HEK293 (cell line): ENCODE measurements around the gene CYTL1.

Source experiments
- CTCF ChIA-PET: fragments of 350-600 bp; formaldehyde crosslinking; extraction: SDS; loops from one replicate; lab custom pipeline; 2021; ENCODE audit warnings: antibody characterized with exemption; lab: Yijun Ruan, JAX
- POLR2A ChIA-PET: fragments of 300-600 bp; formaldehyde crosslinking; extraction: SDS; loops from one replicate; lab custom pipeline; 2020; ENCODE audit warnings: antibody characterized with exemption, inconsistent platforms; lab: Yijun Ruan, JAX
- H3K27ac ChIP-seq: fragments of 200-500 bp; sonication (Bioruptor generic); 2 replicates; pipeline ENCODE4 v1.5.1; 2014; ENCODE audit warnings: low read depth, low read length, control low read depth, inconsistent platforms; ENCODE audit errors: extremely low read depth
- H3K36me3 ChIP-seq, 2 experiments: fragments of 200-500 bp in 1 of 2; sonication (Bioruptor generic) in 1 of 2; 1 replicate in 1 of 2; 2 replicates in 1 of 2; pipeline ENCODE4 v1.5.1; 2014 to 2017; ENCODE audit warnings: inconsistent platforms in 2 of 2, low read length in 2 of 2; ENCODE audit not compliant: control insufficient read depth in 2 of 2, insufficient read depth in 1 of 2
- H3K4me1 ChIP-seq: fragments of 200-500 bp; sonication (Bioruptor generic); 2 replicates; pipeline ENCODE4 v1.5.1; 2014; ENCODE audit warnings: mild to moderate bottlenecking, low read length, inconsistent platforms; ENCODE audit not compliant: control insufficient read depth, insufficient read depth
- H3K4me3 ChIP-seq: 2 replicates; pipeline ENCODE4 v1.5.1; 2011; ENCODE audit warnings: low read depth, mild to moderate bottlenecking, control low read depth, low read length, moderate library complexity
- H3K9me3 ChIP-seq: fragments of 200-500 bp; sonication (Bioruptor generic); 2 replicates; pipeline ENCODE4 v1.5.1; 2014; ENCODE audit warnings: low read depth, low read length, inconsistent platforms; ENCODE audit not compliant: control insufficient read depth, insufficient read depth
- BCL11A ChIP-seq: fragments of 450-650 bp; formaldehyde crosslinking; IDR thresholded peaks from 2 replicates; pipeline ENCODE4 v1.5.1; 2016; ENCODE audit warnings: low read depth, missing biosample characterization, missing genetic modification characterization
- EGR2 ChIP-seq: fragments of 450-650 bp; formaldehyde crosslinking; IDR thresholded peaks from 2 replicates; pipeline ENCODE4 v1.5.1; 2016; ENCODE audit warnings: low read depth, missing biosample characterization, missing genetic modification characterization
- GFI1B ChIP-seq: fragments of 450-650 bp; formaldehyde crosslinking; IDR thresholded peaks from 2 replicates; pipeline ENCODE4 v1.5.1; 2016; ENCODE audit warnings: missing biosample characterization, missing genetic modification characterization
- GLIS1 ChIP-seq: fragments of 450-650 bp; formaldehyde crosslinking; IDR thresholded peaks from 2 replicates; pipeline ENCODE4 v1.5.1; 2016; ENCODE audit warnings: missing biosample characterization, missing genetic modification characterization
- HOXC10 ChIP-seq: sonication (generic); formaldehyde crosslinking; IDR thresholded peaks from 2 replicates; pipeline ENCODE4 v1.8.1; 2023; ENCODE audit warnings: mild to moderate bottlenecking, missing genetic modification reagents
- HOXD13 ChIP-seq: sonication (generic); formaldehyde crosslinking; IDR thresholded peaks from 2 replicates; pipeline ENCODE4 v1.8.0; 2022; ENCODE audit warnings: missing genetic modification reagents, borderline replicate concordance
- KLF10 ChIP-seq: fragments of 450-650 bp; IDR thresholded peaks from 2 replicates; pipeline ENCODE4 v1.5.1; 2018; ENCODE audit warnings: missing biosample characterization, mild to moderate bottlenecking, missing genetic modification characterization
- KLF16 ChIP-seq: fragments of 450-650 bp; formaldehyde crosslinking; IDR thresholded peaks from 2 replicates; pipeline ENCODE4 v1.5.1; 2017; ENCODE audit warnings: missing biosample characterization, missing genetic modification characterization
- KLF8 ChIP-seq: fragments of 450-650 bp; formaldehyde crosslinking; IDR thresholded peaks from 2 replicates; pipeline ENCODE4 v1.5.1; 2016; ENCODE audit warnings: missing biosample characterization, missing genetic modification characterization
- SP3 ChIP-seq: fragments of 450-650 bp; formaldehyde crosslinking; IDR thresholded peaks from 2 replicates; pipeline ENCODE4 v1.5.1; 2016; ENCODE audit warnings: missing biosample characterization, missing genetic modification characterization
- SP7 ChIP-seq: fragments of 450-650 bp; formaldehyde crosslinking; IDR thresholded peaks from 2 replicates; pipeline ENCODE4 v1.5.1; 2016; ENCODE audit warnings: missing biosample characterization, missing genetic modification characterization
- TCF7L2 ChIP-seq: IDR thresholded peaks from 2 replicates; pipeline ENCODE4 v1.6.1; 2011; ENCODE audit warnings: low read depth, mild to moderate bottlenecking, inconsistent platforms, low read length, moderate library complexity, borderline replicate concordance
- YY2 ChIP-seq: fragments of 450-650 bp; formaldehyde crosslinking; IDR thresholded peaks from 2 replicates; pipeline ENCODE4 v1.5.1; 2016; ENCODE audit warnings: missing biosample characterization, missing genetic modification characterization
- ZBTB21 ChIP-seq: fragments of 450-650 bp; formaldehyde crosslinking; IDR thresholded peaks from 2 replicates; pipeline ENCODE4 v1.5.1; 2017; ENCODE audit warnings: missing biosample characterization, missing genetic modification characterization
- ZEB2 ChIP-seq: fragments of 450-650 bp; formaldehyde crosslinking; IDR thresholded peaks from 2 replicates; pipeline ENCODE4 v1.5.1; 2016; ENCODE audit warnings: missing biosample characterization, missing genetic modification characterization
- ZFP41 ChIP-seq: fragments of 450-650 bp; formaldehyde crosslinking; IDR thresholded peaks from 2 replicates; pipeline ENCODE4 v1.5.1; 2016; ENCODE audit warnings: missing biosample characterization, missing genetic modification characterization, borderline replicate concordance
- ZNF132 ChIP-seq: fragments of 450-650 bp; formaldehyde crosslinking; IDR thresholded peaks from 2 replicates; pipeline ENCODE4 v1.5.1; 2017; ENCODE audit warnings: missing biosample characterization, missing genetic modification characterization, borderline replicate concordance
- ZNF24 ChIP-seq: fragments of 450-650 bp; formaldehyde crosslinking; IDR thresholded peaks from 2 replicates; pipeline ENCODE4 v1.5.1; 2016; ENCODE audit warnings: missing biosample characterization, missing genetic modification characterization
- ZNF324 ChIP-seq: fragments of 450-650 bp; formaldehyde crosslinking; IDR thresholded peaks from 2 replicates; pipeline ENCODE4 v1.5.1; 2016; ENCODE audit warnings: missing biosample characterization, missing genetic modification characterization
- ZNF366 ChIP-seq: fragments of 450-650 bp; formaldehyde crosslinking; conservative IDR thresholded peaks from 2 replicates; pipeline ENCODE4 v1.5.1; 2016; ENCODE audit warnings: missing biosample characterization, missing genetic modification characterization
- ZNF426 ChIP-seq: fragments of 450-650 bp; formaldehyde crosslinking; IDR thresholded peaks from 2 replicates; pipeline ENCODE4 v1.5.1; 2017; ENCODE audit warnings: missing biosample characterization, missing genetic modification characterization, mild to moderate bottlenecking, inconsistent platforms, moderate library complexity
- ZNF518A ChIP-seq: fragments of 450-650 bp; formaldehyde crosslinking; conservative IDR thresholded peaks from 2 replicates; pipeline ENCODE4 v1.5.1; 2016; ENCODE audit warnings: low read depth, missing biosample characterization, missing genetic modification characterization
- ZNF626 ChIP-seq: fragments of 450-650 bp; sonication (Bioruptor Pico); formaldehyde crosslinking; IDR thresholded peaks from 2 replicates; pipeline ENCODE4 v1.5.1; 2018; ENCODE audit warnings: missing biosample characterization, missing genetic modification characterization, inconsistent platforms
- ZNF629 ChIP-seq: fragments of 450-650 bp; formaldehyde crosslinking; IDR thresholded peaks from 2 replicates; pipeline ENCODE4 v1.5.1; 2017; ENCODE audit warnings: missing biosample characterization, missing genetic modification characterization
- ZNF843 ChIP-seq: fragments of 450-650 bp; formaldehyde crosslinking; IDR thresholded peaks from 2 replicates; pipeline ENCODE4 v1.5.1; 2016; ENCODE audit warnings: missing biosample characterization, missing genetic modification characterization
- TF ChIP-seq, protein P1 (sequence below): fragments of 450-650 bp; formaldehyde crosslinking; IDR thresholded peaks from 2 replicates; pipeline ENCODE4 v1.5.1; 2016; ENCODE audit warnings: missing biosample characterization, missing genetic modification characterization
- TF ChIP-seq, protein P2 (sequence below): fragments of 450-650 bp; formaldehyde crosslinking; IDR thresholded peaks from 2 replicates; pipeline ENCODE4 v1.5.1; 2017; ENCODE audit warnings: missing biosample characterization, missing genetic modification characterization

CYTL1 gene

DNA sequence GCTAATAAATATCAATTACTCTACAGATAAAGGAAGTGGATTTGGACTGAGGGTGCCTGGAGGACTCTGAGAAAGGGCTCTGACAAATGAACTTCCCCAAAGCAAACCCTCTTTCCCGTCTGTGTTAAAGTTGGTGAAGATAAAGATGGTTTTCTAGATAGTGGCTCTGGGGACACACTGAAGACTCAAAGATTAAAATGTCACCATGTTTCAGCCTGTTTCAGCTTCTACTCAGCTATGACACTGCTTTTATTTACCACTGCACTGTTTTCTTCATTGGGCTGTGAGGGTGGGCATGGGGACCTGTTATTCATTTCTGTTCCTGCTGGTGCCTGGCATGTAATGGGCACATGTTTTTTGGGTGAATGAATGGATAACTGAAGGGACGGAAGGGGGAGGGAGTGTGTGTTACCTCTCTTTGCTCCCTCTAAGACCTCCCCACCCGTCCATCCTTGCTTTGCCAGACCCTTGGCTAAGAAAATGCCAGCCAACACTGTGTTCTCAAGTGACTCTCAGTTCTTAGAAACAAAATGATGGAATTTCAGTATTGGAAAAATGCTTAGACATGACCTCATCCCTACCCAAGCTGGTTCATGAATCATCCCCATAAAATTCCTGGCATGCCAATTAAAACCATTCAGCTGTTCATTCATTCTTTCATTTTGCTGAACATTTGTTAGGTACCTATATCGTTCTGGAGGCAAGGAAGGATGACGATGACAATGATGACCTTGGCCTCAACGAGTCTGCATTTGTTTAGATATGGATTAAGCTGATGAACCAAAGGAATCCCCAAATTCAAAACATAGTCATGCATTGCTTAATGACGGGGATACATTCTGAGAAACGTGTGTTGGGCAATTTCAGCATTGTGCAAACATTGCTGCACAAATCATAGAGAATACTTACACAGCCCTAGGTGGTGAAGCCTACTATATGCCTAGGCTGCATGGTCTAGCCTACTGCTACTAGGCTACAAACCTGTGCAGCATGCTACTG, 18.6 kb upstream of the CYTL1 start:
- no peak overlapping the region for H3K4me3 ChIP-seq
- peaks cover 6% of the 10 kb centered on the region; the same call in 1 of the 2 replicates for H3K4me1 ChIP-seq
- no peak overlapping the region for H3K27ac ChIP-seq
- POLR2A ChIA-PET: no interaction called here
- H3K36me3 ChIP-seq: no peaks in the 10 kb centered on the region
- CTCF ChIA-PET: interaction anchor here (1.4 kb wide), 1 partner anchor 13 kb away, joined by 5 read pairs; the partner anchor contains the start of gene STK32B
- H3K9me3 ChIP-seq: no peaks in the 10 kb centered on the region
- TF ChIP-seq ZNF324 (tag by site-specific recombination) (0 out of 2 replicates have a peak, but pooled peaks have one; percentile 60), KLF8 (peak; percentile 52), ZNF629 (tag by site-specific recombination) (peak; percentile 87), KLF10 (tag by site-specific recombination) (peak; percentile 33; the same call in 1 of the 2 replicates), SP3 (peak; percentile 28; the same call in 1 of the 2 replicates), EGR2 (tag by site-specific recombination) (no peak), ZNF132 (tag by site-specific recombination) (no peak), TCF7L2 (no peak), ZNF366 (peak; percentile 47; the same call in 1 of the 2 replicates), ZNF626 (tag by site-specific recombination) (no peak), ZNF843 (no peak), YY2 (tag by site-specific recombination) (no peak), GFI1B (tag by site-specific recombination) (no peak), HOXD13 (CRISPR knock-in tag) (peak; percentile 36; the same call in 1 of the 2 replicates), GLIS1 (tag by site-specific recombination) (peak; percentile 36; the same call in 1 of the 2 replicates), HOXC10 (CRISPR knock-in tag) (no peak), ZNF426 (no peak), ZFP41 (tag by site-specific recombination) (no peak), ZNF518A (0 out of 2 replicates have a peak, but pooled peaks have one; percentile 30), KLF16 (tag by site-specific recombination) (no peak), ZEB2 (tag by site-specific recombination) (peak; percentile 83), ZNF24 (tag by site-specific recombination) (peak; percentile 99), BCL11A (tag by site-specific recombination) (0 out of 2 replicates have a peak, but pooled peaks have one; percentile 31), ZBTB21 (tag by site-specific recombination) (peak; percentile 63), SP7 (tag by site-specific recombination) (peak; percentile 67)
- TF ChIP-seq, protein P1, sequence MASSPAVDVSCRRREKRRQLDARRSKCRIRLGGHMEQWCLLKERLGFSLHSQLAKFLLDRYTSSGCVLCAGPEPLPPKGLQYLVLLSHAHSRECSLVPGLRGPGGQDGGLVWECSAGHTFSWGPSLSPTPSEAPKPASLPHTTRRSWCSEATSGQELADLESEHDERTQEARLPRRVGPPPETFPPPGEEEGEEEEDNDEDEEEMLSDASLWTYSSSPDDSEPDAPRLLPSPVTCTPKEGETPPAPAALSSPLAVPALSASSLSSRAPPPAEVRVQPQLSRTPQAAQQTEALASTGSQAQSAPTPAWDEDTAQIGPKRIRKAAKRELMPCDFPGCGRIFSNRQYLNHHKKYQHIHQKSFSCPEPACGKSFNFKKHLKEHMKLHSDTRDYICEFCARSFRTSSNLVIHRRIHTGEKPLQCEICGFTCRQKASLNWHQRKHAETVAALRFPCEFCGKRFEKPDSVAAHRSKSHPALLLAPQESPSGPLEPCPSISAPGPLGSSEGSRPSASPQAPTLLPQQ (tag by site-specific recombination): peak; percentile 37; the same call in 1 of the 2 replicates
- TF ChIP-seq, protein P2, sequence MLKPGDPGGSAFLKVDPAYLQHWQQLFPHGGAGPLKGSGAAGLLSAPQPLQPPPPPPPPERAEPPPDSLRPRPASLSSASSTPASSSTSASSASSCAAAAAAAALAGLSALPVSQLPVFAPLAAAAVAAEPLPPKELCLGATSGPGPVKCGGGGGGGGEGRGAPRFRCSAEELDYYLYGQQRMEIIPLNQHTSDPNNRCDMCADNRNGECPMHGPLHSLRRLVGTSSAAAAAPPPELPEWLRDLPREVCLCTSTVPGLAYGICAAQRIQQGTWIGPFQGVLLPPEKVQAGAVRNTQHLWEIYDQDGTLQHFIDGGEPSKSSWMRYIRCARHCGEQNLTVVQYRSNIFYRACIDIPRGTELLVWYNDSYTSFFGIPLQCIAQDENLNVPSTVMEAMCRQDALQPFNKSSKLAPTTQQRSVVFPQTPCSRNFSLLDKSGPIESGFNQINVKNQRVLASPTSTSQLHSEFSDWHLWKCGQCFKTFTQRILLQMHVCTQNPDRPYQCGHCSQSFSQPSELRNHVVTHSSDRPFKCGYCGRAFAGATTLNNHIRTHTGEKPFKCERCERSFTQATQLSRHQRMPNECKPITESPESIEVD (tag by site-specific recombination): 0 out of 2 replicates have a peak, but pooled peaks have one; percentile 12
